SK-N-SH treated with all-trans-retinoic acid at 6 μM for 48 hours (cell line): Measurements from ENCODE around the gene DBN1.

ENCODE experiments used
- ATAC-seq: fragments of 200-7000 bp; cut with Tn5 transposase; 3 replicates; pipeline ENCODE4 v1.9.1; 2020; ENCODE audit warnings: mild to moderate bottlenecking, moderate library complexity
- BACH2 ChIP-seq: fragments of 250-450 bp; sonication (Bioruptor Pico); IDR thresholded peaks from 2 replicates; pipeline ENCODE4 v1.9.0; 2021; ENCODE audit warnings: mild to moderate bottlenecking, borderline replicate concordance
- CREB5 ChIP-seq: fragments of 250-450 bp; sonication (Bioruptor Pico); IDR thresholded peaks from 2 replicates; pipeline ENCODE4 v1.5.1; 2020; ENCODE audit warnings: low read depth, mild to moderate bottlenecking, moderate library complexity
- CSRNP3 ChIP-seq: fragments of 250-450 bp; sonication (Bioruptor Pico); IDR thresholded peaks from 2 replicates; pipeline ENCODE4 v1.5.1; 2021; ENCODE audit warnings: mild to moderate bottlenecking, moderate library complexity
- ESRRG ChIP-seq: fragments of 250-450 bp; sonication (Bioruptor Pico); IDR thresholded peaks from 2 replicates; pipeline ENCODE4 v1.6.1; 2021; ENCODE audit warnings: mild to moderate bottlenecking
- ISL1 ChIP-seq: fragments of 250-450 bp; sonication (Bioruptor Pico); IDR thresholded peaks from 2 replicates; pipeline ENCODE4 v2.1.2; 2022; ENCODE audit warnings: mild to moderate bottlenecking, moderate library complexity
- OSR1 ChIP-seq: fragments of 250-450 bp; sonication (Bioruptor Pico); IDR thresholded peaks from 2 replicates; pipeline ENCODE4 v1.8.0; 2022; ENCODE audit warnings: moderate library complexity, mild to moderate bottlenecking, inconsistent platforms
- PATZ1 ChIP-seq: fragments of 250-450 bp; sonication (Bioruptor Pico); IDR thresholded peaks from 2 replicates; pipeline ENCODE4 v1.8.0; 2020; ENCODE audit warnings: mild to moderate bottlenecking, moderate library complexity, borderline replicate concordance
- POU6F1 ChIP-seq: fragments of 250-450 bp; sonication (Bioruptor Pico); IDR thresholded peaks from 2 replicates; pipeline ENCODE4 v1.8.0; 2021; ENCODE audit warnings: low read depth, mild to moderate bottlenecking, moderate library complexity, borderline replicate concordance
- RARB ChIP-seq: fragments of 250-450 bp; sonication (Bioruptor Pico); IDR thresholded peaks from 2 replicates; pipeline ENCODE4 v1.8.0; 2021; ENCODE audit warnings: mild to moderate bottlenecking, moderate library complexity
- SNAI2 ChIP-seq: fragments of 250-450 bp; sonication (Bioruptor Pico); IDR thresholded peaks from 2 replicates; pipeline ENCODE4 v1.5.0; 2020; ENCODE audit warnings: mild to moderate bottlenecking, moderate library complexity
- TCF4 ChIP-seq: fragments of 250-450 bp; sonication (Bioruptor Pico); IDR thresholded peaks from 2 replicates; pipeline ENCODE4 v1.8.0; 2021; ENCODE audit warnings: mild to moderate bottlenecking, moderate library complexity, borderline replicate concordance
- TOX ChIP-seq: fragments of 250-450 bp; sonication (Bioruptor Pico); IDR thresholded peaks from 2 replicates; pipeline ENCODE4 v1.8.0; 2021; ENCODE audit warnings: mild to moderate bottlenecking, moderate library complexity, borderline replicate concordance
- TSHZ2 ChIP-seq: fragments of 250-450 bp; sonication (Bioruptor Pico); IDR thresholded peaks from 2 replicates; pipeline ENCODE4 v1.5.0; 2020; ENCODE audit warnings: mild to moderate bottlenecking, moderate library complexity
- ZC3H10 ChIP-seq: fragments of 250-450 bp; sonication (Bioruptor Pico); IDR thresholded peaks from 2 replicates; pipeline ENCODE4 v1.5.1; 2021; ENCODE audit warnings: mild to moderate bottlenecking, moderate library complexity
- ZFP3 ChIP-seq: fragments of 250-450 bp; sonication (Bioruptor Pico); IDR thresholded peaks from 2 replicates; pipeline ENCODE4 v1.5.0; 2020; ENCODE audit warnings: mild to moderate bottlenecking, moderate library complexity
- ZFP30 ChIP-seq: fragments of 450-650 bp; formaldehyde crosslinking; IDR thresholded peaks from 2 replicates; pipeline ENCODE4 v1.5.0; 2022; ENCODE audit warnings: mild to moderate bottlenecking, moderate library complexity
- ZNF565 ChIP-seq: fragments of 450-650 bp; formaldehyde crosslinking; conservative IDR thresholded peaks from 2 replicates; pipeline ENCODE4 v1.5.0; 2020; ENCODE audit warnings: low read depth, mild to moderate bottlenecking, moderate library complexity
- ZNF70 ChIP-seq: fragments of 450-650 bp; formaldehyde crosslinking; IDR thresholded peaks from 2 replicates; pipeline ENCODE4 v1.5.0; 2020; ENCODE audit warnings: mild to moderate bottlenecking, moderate library complexity
- ZNF8 ChIP-seq: fragments of 450-650 bp; formaldehyde crosslinking; IDR thresholded peaks from 2 replicates; pipeline ENCODE4 v1.5.0; 2020; ENCODE audit warnings: mild to moderate bottlenecking, moderate library complexity

Gene DBN1

GRCh38 chr5:177516601-177517568, 43.5 kb upstream of the DBN1 start, which contains the start of gene DDX41:
Gene DDX41, minus strand, starts transcription at chr5:177516961. Its CDS starts 16 bp downstream, at chr5:177516945.
- ATAC-seq: peak; percentile 94
- TF ChIP-seq SNAI2 (CRISPR knock-in tag): no peak
- no peak for TF ChIP-seq ZFP3 (CRISPR knock-in tag)
- no peak for TF ChIP-seq TCF4 (CRISPR knock-in tag)
- no peak for TF ChIP-seq ZC3H10 (CRISPR knock-in tag)
- TF ChIP-seq OSR1 (CRISPR knock-in tag): no peak
- TF ChIP-seq PATZ1: no peak
- TF ChIP-seq ZFP30 (CRISPR knock-in tag): no peak
- TF ChIP-seq ZNF8 (CRISPR knock-in tag): no peak
- TF ChIP-seq TOX: no peak
- TF ChIP-seq RARB: no peak
- no peak for TF ChIP-seq ZNF70 (CRISPR knock-in tag)
- no peak for TF ChIP-seq ESRRG
- TF ChIP-seq BACH2: no peak
- TF ChIP-seq ISL1 (CRISPR knock-in tag): no peak
- no peak for TF ChIP-seq CSRNP3
- TF ChIP-seq CREB5 (CRISPR knock-in tag): no peak
- TF ChIP-seq ZNF565 (CRISPR knock-in tag): no peak
- no peak for TF ChIP-seq POU6F1 (CRISPR knock-in tag)
- TF ChIP-seq TSHZ2: no peak
- TF ChIP-seq, all 23 proteins: peak for 0

GRCh38 chr5:177515580-177515979, 42.1 kb upstream of the DBN1 start:
- ATAC-seq: no peak
- no peak for TF ChIP-seq POU6F1 (CRISPR knock-in tag)
- no peak for TF ChIP-seq ZNF70 (CRISPR knock-in tag)
- no peak for TF ChIP-seq TCF4 (CRISPR knock-in tag)
- TF ChIP-seq PATZ1: no peak
- TF ChIP-seq ZFP30 (CRISPR knock-in tag): no peak
- TF ChIP-seq BACH2: no peak
- TF ChIP-seq OSR1 (CRISPR knock-in tag): no peak
- TF ChIP-seq RARB: no peak
- no peak for TF ChIP-seq ZC3H10 (CRISPR knock-in tag)
- no peak for TF ChIP-seq TOX
- no peak for TF ChIP-seq ZNF565 (CRISPR knock-in tag)
- TF ChIP-seq, all 23 proteins: peak for 0
